ENCODE data around the gene ITGB8.

DNA sequence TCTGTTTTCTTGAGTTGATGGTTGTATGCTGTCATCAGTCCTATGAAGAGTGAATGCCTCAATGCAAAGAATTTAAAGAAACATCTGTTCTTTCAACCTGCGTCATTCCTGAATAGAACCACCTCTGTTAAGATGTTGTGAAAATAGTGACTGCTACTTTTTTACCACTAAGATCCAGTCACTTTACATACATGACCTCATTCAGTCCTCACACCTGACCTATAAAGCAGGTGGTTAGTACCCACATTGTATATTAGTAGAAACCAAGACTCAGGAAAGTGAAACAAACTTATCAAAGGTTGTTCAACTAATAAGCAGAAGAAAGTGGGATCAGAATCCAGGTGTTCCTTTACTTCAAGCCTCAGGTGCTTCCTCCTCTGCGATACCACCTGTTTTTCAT, 64.8 kb downstream of the ITGB8 start:
- TF ChIP-seq EZH2 (IDR thresholded peaks at IDR 0.05; ENCODE audit: insufficient read depth, poor library complexity, severe bottlenecking) (no peak), EZH2phosphoT487 (IDR thresholded peaks at IDR 0.05; ENCODE audit: insufficient read depth, low read depth) (no peak)

Measured in GM23248 (cell line).